OCI-LY3 (cell line): ENCODE measurements around the gene TSC22D1.

Experiments used
- EZH2phosphoT487 ChIP-seq: fragments of 200-600 bp; shearing (Covaris generic); IDR thresholded peaks from 2 replicates; pipeline ENCODE4 v1.6.1; 2018; ENCODE audit warnings: antibody characterized with exemption, mixed run types, low read depth
- TF ChIP-seq, protein P1 (sequence below): fragments of 200-600, 300-600 bp; sonication (generic); IDR thresholded peaks from 2 replicates; pipeline ENCODE4 v1.5.1; 2014; ENCODE audit warnings: antibody characterized with exemption, low read length, low read depth

DNA sequence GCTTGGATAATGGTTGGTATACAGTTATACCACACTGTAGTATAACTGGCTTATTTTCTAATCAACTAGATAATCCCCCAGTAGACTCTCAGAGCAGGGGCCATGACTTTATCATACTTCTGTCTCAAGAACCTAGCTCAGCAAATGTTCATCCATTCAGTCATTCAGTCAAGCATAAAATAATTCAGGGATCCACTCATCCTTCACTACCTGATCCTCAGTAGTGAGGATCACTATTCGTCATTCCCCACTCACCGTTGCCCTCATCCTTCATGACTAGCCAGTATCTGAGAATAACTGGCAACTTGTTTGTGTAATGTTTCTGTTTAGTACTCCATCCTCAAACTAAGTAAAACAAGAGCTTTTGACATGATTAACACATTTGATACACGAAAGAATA is 77.6 kb downstream of the TSC22D1 start:
- TF ChIP-seq, protein P1, sequence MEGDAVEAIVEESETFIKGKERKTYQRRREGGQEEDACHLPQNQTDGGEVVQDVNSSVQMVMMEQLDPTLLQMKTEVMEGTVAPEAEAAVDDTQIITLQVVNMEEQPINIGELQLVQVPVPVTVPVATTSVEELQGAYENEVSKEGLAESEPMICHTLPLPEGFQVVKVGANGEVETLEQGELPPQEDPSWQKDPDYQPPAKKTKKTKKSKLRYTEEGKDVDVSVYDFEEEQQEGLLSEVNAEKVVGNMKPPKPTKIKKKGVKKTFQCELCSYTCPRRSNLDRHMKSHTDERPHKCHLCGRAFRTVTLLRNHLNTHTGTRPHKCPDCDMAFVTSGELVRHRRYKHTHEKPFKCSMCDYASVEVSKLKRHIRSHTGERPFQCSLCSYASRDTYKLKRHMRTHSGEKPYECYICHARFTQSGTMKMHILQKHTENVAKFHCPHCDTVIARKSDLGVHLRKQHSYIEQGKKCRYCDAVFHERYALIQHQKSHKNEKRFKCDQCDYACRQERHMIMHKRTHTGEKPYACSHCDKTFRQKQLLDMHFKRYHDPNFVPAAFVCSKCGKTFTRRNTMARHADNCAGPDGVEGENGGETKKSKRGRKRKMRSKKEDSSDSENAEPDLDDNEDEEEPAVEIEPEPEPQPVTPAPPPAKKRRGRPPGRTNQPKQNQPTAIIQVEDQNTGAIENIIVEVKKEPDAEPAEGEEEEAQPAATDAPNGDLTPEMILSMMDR = no peak
- TF ChIP-seq EZH2phosphoT487 = no peak
